SK-N-SH (cell line): ENCODE measurements around the gene ZNG1C.
"Not testable (repeated sequence)": the region's sequence is repeated elsewhere in the genome, so short reads cannot be mapped to it uniquely, and the experiment has no call there.

Source experiments
- CTCF ChIP-seq: fragments of 200-600 bp; sonication (generic); IDR thresholded peaks from 2 replicates; pipeline ENCODE4 v1.6.1; 2017; ENCODE audit warnings: antibody characterized with exemption, mild to moderate bottlenecking, moderate library complexity
- EP300 ChIP-seq, 2 experiments: IDR thresholded peaks; 2 replicates each; pipeline versions ENCODE4 v1.4.0 to v1.6.1; 2012; ENCODE audit warnings: borderline replicate concordance in 1 of 2, low read depth in 1 of 2, low read length in 1 of 2
- FOXJ3 ChIP-seq: sonication (generic); formaldehyde crosslinking; IDR thresholded peaks from 2 replicates; pipeline ENCODE4 v1.5.1; 2020; ENCODE audit warnings: mild to moderate bottlenecking, missing genetic modification reagents
- POLR2AphosphoS5 ChIP-seq: IDR thresholded peaks from 2 replicates; pipeline ENCODE4 v1.6.1; 2012; ENCODE audit warnings: low read depth, low read length
- TF ChIP-seq, protein P1 (sequence below): IDR thresholded peaks from 2 replicates; pipeline ENCODE4 v1.4.0; 2012; ENCODE audit warnings: low read depth, borderline replicate concordance

DNA sequence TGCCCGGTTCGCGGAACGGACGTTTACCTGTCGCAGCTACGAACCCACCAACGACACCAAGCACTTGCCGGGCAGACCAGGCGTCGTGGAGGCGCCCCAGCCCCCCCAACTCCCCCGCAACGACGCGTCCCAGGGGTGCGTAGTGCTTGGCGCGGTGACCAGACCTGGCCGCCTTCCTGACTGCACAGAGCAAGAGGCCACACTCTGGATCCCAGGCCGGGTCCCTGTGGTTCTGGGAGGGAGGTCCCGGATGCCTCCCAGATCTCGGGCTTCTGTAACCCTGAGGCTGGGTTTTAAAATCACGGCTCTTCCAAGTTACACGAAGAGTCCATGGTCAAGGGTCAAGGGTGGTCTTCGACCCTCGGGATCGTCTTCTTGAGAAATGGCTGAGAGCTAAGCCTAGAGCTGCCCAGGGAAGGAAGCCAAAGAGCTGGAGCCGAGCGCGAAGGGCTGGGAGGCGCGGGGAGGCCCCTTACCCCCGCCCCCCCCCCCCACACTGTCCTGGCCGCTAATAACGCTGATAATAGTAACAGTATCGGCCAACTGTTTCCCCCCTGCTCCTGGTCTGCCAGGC, 64.7 kb downstream of the ZNG1C start:
- not testable (repeated sequence) for TF ChIP-seq POLR2AphosphoS5; CTCF; EP300 (IDR thresholded peaks at IDR 0.05; ENCODE audit: borderline replicate concordance in 1 of 2, low read depth in 1 of 2, low read length in 1 of 2); FOXJ3
- TF ChIP-seq, protein P1, sequence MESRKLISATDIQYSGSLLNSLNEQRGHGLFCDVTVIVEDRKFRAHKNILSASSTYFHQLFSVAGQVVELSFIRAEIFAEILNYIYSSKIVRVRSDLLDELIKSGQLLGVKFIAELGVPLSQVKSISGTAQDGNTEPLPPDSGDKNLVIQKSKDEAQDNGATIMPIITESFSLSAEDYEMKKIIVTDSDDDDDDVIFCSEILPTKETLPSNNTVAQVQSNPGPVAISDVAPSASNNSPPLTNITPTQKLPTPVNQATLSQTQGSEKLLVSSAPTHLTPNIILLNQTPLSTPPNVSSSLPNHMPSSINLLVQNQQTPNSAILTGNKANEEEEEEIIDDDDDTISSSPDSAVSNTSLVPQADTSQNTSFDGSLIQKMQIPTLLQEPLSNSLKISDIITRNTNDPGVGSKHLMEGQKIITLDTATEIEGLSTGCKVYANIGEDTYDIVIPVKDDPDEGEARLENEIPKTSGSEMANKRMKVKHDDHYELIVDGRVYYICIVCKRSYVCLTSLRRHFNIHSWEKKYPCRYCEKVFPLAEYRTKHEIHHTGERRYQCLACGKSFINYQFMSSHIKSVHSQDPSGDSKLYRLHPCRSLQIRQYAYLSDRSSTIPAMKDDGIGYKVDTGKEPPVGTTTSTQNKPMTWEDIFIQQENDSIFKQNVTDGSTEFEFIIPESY = not testable (repeated sequence)
